ACHN (cell line): ENCODE results near the gene CLEC17A.
"Not testable (repeated sequence)": the region's sequence is repeated elsewhere in the genome, so short reads cannot be mapped to it uniquely, and the experiment has no call there.

Experiments used
- DNase-seq: peaks from one replicate; pipeline ENCODE4 v3.0.0-alpha.2; 2015
- in situ Hi-C: cut with HindIII; loops from 2 replicates; pipeline ENCODE4 v1.10.0; 2017; ENCODE audit warnings: low sequenced_read_pairs, low pct_ligation_motif_present, low pct_unique_long_range_greater_than_20kb

Gene CLEC17A

DNA sequence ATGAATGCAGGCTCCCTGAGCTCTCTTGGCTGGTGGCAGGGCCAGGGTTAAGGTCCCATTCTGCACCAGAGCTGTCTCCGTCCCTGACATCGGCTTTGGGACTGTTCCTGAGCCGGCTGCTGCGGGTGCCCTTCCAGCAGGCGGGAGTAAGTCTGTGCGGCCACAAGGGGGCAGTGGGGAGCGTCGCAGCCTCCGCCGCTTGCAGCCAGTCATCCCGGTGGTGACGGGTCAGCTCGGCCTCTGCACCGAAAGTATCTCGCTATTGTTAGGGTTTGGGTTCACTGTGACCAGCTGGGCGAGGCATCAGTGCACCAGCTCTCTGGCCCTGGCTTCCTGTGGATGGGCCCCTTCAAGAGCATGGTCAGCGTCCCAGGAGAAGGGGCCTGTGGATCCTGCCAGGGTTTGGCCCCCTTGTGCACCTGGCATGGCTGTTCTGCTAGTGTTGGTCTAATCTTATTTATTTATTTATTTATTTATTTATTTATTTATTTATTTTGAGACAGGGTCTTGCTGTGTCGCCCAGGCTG is 26.2 kb upstream of the CLEC17A start:
- DNase-seq: peak; percentile 70
- in situ Hi-C loops: no loop called here

DNA sequence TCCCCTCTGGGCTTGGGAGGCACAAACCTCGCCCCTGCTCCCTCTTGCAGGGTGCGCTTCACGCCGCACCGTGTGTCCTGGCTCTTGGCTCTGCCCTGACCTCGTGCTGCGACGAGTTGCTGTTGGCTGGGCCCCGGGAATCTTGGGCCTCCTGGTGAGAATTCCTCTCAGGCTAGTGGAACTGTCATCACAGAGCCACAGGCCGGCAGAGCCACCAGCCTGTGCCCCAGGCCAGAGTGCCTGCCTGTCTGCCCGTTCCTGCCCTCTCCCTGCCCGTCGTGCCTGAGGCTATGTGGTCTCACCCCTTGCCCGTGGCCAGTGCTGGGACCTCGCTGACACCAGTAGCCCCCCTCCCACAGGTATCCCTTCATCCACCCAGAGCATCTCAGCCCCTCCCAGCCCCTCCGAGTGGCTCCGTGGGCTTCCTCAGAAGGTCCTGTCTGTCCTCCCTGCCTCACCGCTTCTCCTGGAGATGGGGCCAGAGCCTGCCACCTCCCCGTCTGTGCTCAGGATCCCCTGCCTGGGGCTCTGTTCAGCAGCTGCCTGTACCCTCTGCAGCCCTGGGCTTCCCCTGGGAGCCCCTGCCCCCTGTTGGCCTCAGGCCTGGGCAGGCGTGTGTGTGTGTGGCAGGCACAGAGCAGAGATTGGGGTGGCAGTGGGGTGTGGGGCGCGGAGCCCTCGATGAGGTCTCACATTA is 24.4 kb upstream of the CLEC17A start:
- in situ Hi-C loops: no loop called here
- DNase-seq: no peak

DNA sequence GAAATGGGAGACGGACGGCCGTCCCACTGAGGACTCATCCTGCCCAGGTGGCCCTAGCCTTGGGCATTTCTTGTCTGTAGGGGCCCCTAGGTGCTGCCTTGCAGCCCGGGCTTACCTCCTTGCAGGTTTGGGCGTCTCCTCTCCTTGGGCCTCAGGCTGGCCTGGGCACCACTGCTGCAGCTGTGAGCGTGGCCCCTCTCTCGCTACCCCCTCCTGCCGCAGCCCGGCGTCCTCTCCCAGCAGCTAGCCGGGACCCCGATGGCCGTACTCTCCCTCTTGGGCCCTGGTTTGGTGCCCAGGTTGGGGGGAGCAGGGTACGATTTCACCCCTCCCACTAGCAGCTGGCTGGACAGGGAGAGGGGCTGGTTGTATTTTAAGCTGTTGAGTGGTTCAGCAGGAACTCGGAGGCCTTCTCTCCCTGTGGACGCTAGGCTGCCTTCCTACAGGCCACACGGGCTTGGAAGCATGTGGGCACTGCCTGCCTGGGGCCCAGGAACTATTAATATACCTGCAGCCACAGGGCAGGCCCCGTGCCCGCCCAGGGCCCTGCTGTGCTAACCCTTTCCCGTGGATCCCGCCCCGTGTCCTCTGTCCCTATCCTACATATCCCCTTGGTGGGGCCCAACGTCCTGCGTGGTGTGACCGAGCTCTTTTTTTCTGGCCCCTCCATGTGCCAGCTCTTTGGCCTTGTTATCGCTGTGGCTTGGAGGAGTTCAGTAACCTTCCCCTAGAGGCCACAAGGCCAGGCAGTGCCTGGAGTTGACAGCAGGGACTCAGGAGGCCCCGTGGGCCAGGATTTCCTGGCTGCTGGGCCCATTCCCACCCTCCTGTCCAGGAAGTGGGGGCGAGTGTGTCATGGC is 22.7 kb upstream of the CLEC17A start:
- DNase-seq: no peak

DNA sequence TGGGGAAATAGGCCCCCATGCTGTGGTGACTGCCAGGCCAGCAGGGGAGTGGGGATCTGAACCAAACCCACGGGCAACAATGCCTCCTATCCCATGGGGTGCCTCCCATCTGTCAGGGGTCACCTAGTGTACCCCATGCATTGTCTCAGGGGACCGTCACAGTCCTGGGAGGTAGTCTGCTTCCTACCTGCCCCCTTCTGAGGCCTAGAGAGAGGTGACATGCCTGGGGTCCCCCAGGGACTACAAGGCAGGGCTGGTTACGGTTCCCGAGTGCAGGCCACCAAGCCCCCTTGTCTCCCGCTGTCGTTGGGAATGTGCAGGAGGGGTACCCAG is 22.1 kb upstream of the CLEC17A start:
- in situ Hi-C loops: no loop called here

More for the DNA sequence above, 22.7 kb upstream of the CLEC17A start:
- in situ Hi-C loops: no loop called here

DNA sequence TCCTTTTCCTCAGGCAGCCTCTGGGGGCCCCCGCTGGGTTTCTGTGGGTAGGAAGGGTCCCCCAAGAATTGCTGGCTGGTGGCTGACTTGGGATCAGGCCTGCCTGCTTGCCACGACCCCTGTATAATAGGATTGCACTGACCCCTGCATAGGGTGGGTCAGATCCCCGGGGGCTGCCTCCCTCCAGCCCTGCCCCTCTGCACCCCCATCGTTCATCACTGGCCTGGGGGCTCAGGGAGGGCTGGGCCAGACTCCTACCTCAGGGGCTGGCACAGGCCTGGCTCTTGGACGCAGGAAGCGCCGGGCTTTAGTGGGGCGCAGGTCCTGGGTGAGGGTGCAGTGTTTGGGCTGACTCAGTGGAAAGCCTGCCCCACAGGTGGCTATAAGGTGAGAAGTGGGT is 21.6 kb upstream of the CLEC17A start:
- DNase-seq: no peak
- in situ Hi-C loops: no loop called here

More for the DNA sequence above, 22.1 kb upstream of the CLEC17A start:
- DNase-seq: no peak

DNA sequence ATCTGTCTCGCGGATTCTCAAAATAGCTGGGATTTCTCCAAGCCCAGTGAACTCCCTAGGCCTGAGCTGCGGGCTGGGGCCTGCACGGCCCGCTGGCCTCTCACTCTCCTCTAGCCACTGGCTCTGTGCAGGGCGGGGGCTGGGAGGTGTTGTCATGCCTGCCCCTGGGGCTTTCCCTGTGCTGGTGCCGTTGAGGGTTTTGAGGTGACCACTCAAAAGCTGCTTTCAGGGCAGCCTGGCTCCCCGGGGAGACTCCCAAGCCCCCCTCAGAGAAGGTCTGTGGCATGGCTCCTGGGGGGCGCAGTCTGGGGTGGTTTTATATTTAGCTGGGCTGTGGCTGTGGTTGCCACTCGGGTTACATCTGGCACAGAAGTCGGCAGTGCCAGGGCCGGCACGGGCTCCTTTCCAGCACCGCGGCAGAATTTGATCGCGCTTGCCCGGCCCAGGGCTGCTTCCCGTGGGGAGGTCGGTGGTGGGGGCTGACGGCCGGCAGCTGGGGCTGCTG is 21.0 kb upstream of the CLEC17A start:
- DNase-seq: no peak
- in situ Hi-C loops: no loop called here

DNA sequence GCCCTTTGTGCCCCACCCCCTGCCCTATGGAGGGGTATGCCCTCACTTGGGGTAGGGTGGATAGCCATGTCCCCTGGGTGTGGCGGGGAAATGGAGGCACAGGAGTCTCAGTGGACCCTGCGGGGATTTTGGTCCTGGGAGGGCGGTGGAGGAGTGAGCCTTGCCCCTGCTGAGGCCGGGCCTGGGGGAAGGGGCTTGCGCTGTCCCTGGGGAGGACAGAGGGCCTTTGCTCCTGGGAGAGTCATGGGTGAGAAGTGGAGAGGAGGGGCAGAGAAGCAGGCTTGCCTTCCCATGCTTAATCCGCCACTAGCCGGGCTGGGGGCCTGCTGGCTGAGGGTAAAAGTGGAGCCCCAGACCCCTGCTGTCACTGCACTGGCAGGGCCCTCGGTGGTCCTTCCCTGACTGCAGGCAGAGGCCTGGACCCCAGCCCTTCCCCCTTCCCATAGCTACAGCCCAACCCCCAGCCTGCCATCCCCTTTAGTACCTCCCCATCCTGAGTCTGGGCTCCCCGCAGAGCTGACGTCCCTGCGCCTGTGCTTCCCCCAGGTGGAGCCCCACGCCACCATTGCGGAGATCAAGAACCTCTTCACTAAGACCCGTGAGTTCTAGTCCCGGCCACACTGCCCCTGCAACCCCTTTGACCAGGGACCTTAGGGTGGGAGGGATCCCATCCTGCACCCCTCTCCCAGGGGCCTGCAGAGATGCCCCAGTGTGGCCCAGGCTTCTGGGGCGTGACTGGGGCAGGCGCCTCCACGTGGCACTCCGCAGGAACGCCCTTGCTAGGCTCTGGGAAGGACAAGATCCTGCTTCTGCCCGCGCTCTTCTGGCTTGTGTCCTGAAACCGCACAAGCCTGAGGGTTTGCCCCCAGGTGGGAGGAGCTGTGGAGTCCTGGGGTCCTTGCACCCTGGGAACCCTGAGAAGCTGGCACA is 20.0 kb upstream of the CLEC17A start:
- DNase-seq: no peak
- in situ Hi-C loops: no loop called here

DNA sequence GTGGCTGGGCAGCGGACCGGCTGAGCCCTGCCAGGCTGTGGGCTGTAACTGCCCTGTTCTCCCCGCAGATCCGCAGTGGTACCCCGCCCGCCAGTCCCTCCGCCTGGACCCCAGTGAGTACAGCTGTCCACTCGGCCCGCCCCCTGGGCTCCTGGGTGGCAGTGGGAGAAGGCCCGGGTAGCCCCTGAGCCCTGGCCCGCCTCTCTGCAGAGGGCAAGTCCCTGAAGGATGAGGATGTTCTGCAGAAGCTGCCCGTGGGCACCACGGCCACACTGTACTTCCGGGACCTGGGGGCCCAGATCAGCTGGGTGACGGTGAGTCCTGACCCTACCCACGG is 19.3 kb upstream of the CLEC17A start:
- in situ Hi-C loops: no loop called here
- no peak for DNase-seq

DNA sequence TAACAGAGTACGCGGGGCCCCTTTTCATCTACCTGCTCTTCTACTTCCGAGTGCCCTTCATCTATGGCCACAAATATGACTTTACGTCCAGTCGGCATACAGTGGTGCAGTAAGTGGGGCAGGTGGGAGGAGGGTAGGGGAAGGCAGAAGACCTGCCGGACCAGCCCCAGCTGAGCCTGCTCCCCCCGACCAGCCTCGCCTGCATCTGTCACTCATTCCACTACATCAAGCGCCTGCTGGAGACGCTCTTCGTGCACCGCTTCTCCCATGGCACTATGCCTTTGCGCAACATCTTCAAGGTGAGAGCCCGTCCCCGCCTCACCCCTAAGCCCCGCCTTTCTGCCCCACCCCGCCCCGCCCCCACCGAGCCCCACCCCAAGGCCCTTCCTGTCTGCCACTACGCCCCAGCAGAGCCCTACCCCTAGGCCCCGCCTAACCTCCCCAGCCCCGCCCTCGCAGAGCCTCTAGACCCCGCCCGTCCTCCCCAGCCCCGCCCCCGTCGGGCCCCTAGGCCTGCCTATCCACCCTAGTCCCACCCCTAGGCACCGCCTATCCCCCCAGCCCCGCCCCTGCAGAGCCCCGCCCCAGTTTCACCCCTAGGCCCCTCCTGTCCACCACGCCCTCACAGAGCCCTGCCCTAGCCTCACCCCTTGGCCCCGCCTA is 18.8 kb upstream of the CLEC17A start:
- in situ Hi-C loops: no loop called here
- DNase-seq: peak; percentile 38

DNA sequence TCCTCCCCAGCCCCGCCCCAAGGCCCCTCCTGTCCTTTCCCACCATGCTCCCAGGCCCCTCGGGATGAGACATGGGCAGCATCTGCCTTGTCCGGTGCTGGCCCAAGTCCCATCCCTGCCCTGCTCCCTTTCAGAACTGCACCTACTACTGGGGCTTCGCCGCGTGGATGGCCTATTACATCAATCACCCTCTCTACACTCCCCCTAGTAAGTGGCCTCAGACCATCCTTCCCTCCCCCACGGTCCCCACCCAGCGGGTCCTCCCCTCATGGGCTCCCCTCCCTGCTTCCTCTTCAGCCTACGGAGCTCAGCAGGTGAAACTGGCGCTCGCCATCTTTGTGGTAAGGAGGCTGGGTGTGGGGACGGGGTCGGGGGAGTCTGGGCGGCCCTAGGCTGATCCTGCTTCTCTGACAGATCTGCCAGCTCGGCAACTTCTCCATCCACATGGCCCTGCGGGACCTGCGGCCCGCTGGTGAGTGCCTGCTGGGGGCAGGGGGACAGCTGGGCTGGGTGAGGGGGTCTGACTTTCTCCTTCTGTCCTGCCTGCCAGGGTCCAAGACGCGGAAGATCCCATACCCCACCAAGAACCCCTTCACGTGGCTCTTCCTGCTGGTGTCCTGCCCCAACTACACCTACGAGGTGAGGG is 18.1 kb upstream of the CLEC17A start:
- in situ Hi-C loops, DNase-seq: not testable (repeated sequence)

DNA sequence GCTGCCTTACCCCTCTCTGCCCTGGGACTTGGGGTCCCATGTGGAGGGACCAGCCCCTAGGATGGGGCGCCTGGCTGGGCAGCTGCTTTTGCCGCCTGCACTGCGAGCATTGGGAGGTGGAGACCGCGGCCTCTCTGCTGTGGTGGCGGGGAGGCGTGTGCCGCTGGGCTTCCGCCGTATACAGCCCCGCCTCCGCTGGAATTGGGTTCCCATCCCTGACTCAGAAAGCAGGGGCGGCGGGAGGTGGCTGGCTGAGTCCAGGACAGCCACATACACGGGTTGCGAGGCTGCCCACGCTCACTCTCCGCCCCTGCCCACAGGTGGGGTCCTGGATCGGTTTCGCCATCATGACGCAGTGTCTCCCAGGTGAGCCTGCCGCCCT is 17.6 kb upstream of the CLEC17A start:
- in situ Hi-C loops: no loop called here
- no peak for DNase-seq

DNA sequence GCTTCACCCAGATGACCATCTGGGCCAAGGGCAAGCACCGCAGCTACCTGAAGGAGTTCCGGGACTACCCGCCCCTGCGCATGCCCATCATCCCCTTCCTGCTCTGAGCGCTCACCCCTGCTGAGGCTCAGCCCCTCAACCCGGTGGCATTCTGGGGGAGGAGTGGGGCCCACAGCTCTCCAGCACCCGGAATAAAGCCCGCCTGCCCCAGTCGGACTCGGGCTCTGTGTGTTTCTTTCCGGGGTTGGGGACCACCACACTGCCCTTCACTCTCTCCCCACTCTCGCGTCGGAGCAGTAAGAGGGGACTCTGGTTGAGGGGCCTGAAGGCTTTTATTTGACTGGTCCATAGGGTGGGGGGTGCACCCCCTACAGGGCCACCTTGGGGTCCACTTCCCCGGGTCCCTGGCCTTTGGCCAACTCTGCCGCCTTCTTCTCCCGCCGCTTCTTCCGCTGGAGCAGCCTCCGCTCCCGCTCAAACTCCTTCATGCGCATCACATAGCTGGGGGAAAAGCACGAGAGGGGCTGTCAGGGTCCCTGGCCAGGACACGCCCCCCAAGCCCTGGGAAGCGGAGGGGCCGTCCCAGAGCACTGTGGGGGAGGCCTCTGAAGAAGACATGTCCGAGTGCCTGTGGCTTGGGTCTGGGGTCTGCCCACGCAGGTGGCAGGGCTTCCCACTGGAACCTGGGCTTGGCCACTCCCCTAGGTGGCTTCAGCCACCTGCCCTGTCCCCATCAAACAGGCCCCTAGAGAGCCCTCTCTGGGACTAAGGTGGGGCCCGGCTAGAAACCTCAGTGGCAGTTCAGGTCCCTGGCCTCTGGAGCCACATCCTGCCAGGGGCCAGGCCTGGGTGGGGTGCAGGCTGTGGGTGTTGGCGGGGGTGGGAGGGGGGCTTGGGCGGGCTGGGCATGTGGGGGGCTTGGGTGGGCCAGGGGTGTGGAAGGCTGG is 16.8 kb upstream of the CLEC17A start:
- in situ Hi-C loops: no loop called here
- no peak for DNase-seq

DNA sequence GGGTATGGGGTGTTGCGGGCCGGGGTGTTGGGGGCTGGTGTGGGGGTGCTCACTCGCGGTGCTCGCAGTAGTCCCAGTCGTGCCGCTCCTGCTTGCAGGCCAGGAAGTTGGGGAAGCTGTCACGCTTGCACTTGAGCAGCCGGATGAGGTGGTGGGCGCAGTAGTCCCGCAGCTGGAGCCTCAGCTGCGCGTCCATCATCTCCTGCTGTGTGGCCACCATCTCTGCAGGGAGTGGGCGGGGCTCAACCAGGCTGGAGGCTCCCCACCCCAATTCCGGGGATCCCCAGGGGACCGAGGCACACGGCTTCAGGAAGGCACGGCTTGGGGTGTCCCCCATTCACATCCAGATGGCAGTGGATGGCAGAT is 16.2 kb upstream of the CLEC17A start:
- DNase-seq: no peak

DNA sequence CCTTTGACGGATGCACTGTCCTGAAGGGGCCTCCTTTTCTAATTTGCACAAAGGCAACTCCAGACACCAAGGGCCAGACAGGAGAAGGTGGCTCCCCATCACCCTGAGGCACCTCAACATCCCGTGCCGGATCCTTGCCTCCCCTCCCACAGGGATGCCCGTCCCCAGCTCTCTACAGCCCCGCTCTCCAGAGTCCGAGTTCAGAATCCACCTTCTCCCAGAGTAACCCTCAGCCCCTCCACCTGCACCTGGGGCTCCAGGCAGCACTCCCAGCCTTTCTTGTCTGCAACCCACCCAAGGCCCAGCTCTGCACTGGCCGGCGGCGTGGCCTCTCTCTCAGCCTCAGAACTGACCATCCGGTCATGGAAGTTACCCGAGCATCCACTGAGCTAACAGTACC is 15.8 kb upstream of the CLEC17A start:
- in situ Hi-C loops: no loop called here
- DNase-seq: no peak

More for the DNA sequence above, 16.2 kb upstream of the CLEC17A start:
- in situ Hi-C loops: no loop called here

DNA sequence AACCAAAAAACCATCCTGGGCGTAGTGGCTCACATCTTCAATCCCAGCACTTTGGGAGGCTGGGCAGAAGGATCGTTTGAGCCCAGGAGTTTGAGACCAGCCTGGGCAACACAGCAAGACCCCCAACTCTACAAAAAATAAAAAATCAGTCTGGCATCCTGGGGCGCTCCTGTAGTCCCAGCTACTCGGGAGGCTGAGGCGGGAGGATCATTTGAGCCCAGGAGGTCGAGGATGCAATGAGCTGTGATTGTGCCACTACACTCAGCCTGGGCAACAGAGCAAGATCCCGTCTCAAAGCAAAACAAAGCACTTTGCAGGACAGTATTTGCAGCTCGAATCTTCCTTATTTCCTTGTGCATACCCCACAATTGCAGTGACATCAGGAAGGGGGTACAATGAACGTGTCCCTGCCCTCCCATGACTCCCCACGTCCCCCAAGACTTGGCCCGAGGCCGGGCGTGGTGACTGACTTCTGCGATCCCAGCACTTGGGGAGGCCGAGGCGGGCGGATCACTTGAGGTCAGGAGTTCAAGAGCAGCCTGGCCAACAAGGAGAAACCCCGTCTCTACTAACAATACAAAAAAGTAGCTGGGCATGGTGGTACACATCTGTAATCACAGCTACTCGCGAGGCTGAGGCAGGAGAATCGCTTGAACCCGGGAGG is 11.9 kb upstream of the CLEC17A start:
- DNase-seq: no peak
- in situ Hi-C loops: no loop called here

DNA sequence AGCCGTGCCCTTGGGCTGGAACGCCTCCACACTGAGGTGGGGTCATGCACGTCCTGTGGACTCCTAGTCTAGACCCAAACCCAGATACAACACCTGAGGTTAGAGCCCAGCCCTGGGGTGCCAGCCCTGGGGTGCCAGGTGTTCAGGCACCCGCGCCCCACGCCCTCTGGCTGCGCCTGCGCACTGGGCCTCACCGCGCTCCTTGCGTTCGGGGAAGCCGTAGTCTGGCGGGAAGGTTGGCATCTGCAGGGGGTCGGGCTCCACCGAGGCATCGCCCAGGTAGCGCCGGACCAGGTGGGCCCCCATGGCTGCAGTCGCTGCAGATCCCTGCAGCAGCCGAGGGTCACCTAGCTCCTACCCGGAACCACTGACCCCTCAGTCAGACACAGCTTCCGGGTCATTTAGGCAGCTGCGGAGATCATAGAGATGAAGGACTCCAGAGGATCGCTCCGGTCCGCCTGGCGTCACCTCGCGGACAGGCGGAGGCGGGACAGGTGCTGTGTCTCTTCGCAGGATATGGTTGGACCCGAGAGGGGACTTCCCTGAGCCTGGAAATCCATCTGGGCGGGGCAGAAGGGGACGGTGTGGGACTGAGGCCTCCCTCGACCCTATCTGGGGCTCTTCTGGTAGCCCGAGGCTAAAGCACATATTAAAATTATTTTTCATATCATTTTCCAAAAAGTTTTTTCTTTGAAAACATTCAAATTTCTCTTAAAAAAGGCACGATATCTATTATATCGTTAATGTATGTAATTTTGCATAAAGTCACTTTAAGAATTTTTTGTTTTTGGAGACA is 11.0 kb upstream of the CLEC17A start, which contains the start of gene NDUFB7:
TSS of gene NDUFB7 (minus strand) at position 372 of the 796 bp plus-strand sequence. CDS start at position 306, 66 bp downstream.
- peak; percentile 93 for DNase-seq
- in situ Hi-C loops: no loop called here
